Tibial nerve (tissue), 4 donors: ENCODE measurements around the gene EPS8L1. TPM values are rescaled to one million over a fixed set of nuclear protein-coding genes. Genes with fewer than 3 reads are reported as not detected.

Experiments
- DNase-seq, 2 donors: peaks; one replicate each; pipeline ENCODE4 v3.0.0-alpha.2; 2019; ENCODE audit warnings: low spot score in 2 of 2
- H3K27ac ChIP-seq, 4 donors: fragments of 200-600 bp; sonication (generic) in 3 of 4; one replicate each; pipeline ENCODE4 v1.5.1; 2017 to 2019; ENCODE audit warnings: mild to moderate bottlenecking in 1 of 4
- H3K27me3 ChIP-seq, 2 donors: fragments of 200-600 bp; sonication (generic) in 1 of 2; one replicate each; pipeline versions ENCODE4 v1.5.1 to v1.6.0; 2017 to 2019
- H3K36me3 ChIP-seq, 3 donors: fragments of 200-600 bp; sonication (generic); one replicate each; pipeline ENCODE4 v1.5.1; 2018 to 2019
- H3K4me1 ChIP-seq, 4 donors: fragments of 200-600 bp; sonication (generic) in 3 of 4; one replicate each; pipeline ENCODE4 v1.5.1; 2017 to 2019
- H3K4me3 ChIP-seq, 4 donors: fragments of 200-600 bp; sonication (generic) in 3 of 4; one replicate each; pipeline ENCODE4 v1.5.1; 2017 to 2019; ENCODE audit warnings: mild to moderate bottlenecking in 1 of 4, moderate library complexity in 1 of 4
- H3K9me3 ChIP-seq, 4 donors: fragments of 200-600 bp; sonication (generic) in 3 of 4; one replicate each; pipeline ENCODE4 v1.5.1; 2017 to 2019
- CTCF ChIP-seq, 5 experiments: fragments of 200-600 bp in 3 of 5; fragments of 450-650 bp in 2 of 5; sonication (generic) in 3 of 5; IDR thresholded peaks; one replicate each; pipeline ENCODE4 v1.5.1; 2016 to 2019; ENCODE audit warnings: antibody characterized with exemption in 5 of 5, mild to moderate bottlenecking in 3 of 5, moderate library complexity in 2 of 5
- EP300 ChIP-seq, 2 donors: sonication (generic); formaldehyde crosslinking; IDR thresholded peaks; one replicate each; pipeline ENCODE4 v1.6.1; 2017; ENCODE audit warnings: antibody characterized with exemption in 2 of 2, mild to moderate bottlenecking in 1 of 2
- POLR2A ChIP-seq, 2 donors: fragments of 450-650 bp; IDR thresholded peaks; one replicate each; pipeline ENCODE4 v1.6.1; 2017; ENCODE audit warnings: antibody characterized with exemption in 2 of 2, mild to moderate bottlenecking in 2 of 2, moderate library complexity in 2 of 2
- WGBS, 2 donors: methylation state at CpG; one replicate each; pipeline ENCODE4 v1.1.5; 2018; 5-methylcytosine and 5-hydroxymethylcytosine counted together
- total RNA-seq, 4 donors: library from RNA; depleted of rRNA; stranded (reverse); fragments of >200 nt; gene quantifications; one replicate each; pipeline ENCODE4 v1.1.0, GENCODE V29; 2016

The EPS8L1 gene
- total RNA-seq, 4 donors from 2014 or later: 0.44 to 1.2 TPM; not detected in 2

- TF ChIP-seq POLR2A (IDR thresholded peaks at IDR 0.05) (no peak), EP300 (IDR thresholded peaks at IDR 0.05) (no peak), CTCF (IDR thresholded peaks at IDR 0.05) (no peak)
- Histone ChIP-seq H3K27me3 (peaks cover 11 to 88% of the 10 kb centered on the region in 2 donors), H3K4me1 (peaks cover 0 to 63% (median 26%) of the 10 kb centered on the region in 4 donors), H3K27ac (no peak overlapping the region), H3K4me3 (no peak overlapping the region), H3K36me3 (peaks cover 0 to under 1% (median 0%) of the 10 kb centered on the region in 3 donors), H3K9me3 (no peaks in the 10 kb centered on the region)
- WGBS, 2 donors: 61 to 64% methylated on average over 10 of the region's 10 CpGs
- no peak for DNase-seq
Measured at GRCh38 chr19:55084416-55084815, 8.7 kb downstream of the EPS8L1 start.

GRCh38 chr19:55085923-55086715, 10.4 kb downstream of the EPS8L1 start:
- TF ChIP-seq CTCF (IDR thresholded peaks at IDR 0.05) (no peak), POLR2A (IDR thresholded peaks at IDR 0.05) (no peak), EP300 (IDR thresholded peaks at IDR 0.05) (no peak)
- WGBS, 2 donors: 22 to 29% methylated on average over 25 to 33 of the region's 35 CpGs
- Histone ChIP-seq H3K36me3 (peaks cover 0 to 17% (median 3%) of the 10 kb centered on the region in 3 donors), H3K9me3 (no peaks in the 10 kb centered on the region), H3K27ac (no peak overlapping the region), H3K27me3 (peaks cover 11 to 71% of the 10 kb centered on the region in 2 donors), H3K4me3 (peak overlapping the region; percentile 26 to 49 (median 34)), H3K4me1 (peaks cover 0 to 50% (median 22%) of the 10 kb centered on the region in 4 donors)
- DNase-seq: no peak

- Histone ChIP-seq H3K36me3 (peaks cover 0 to 25% (median 11%) of the 10 kb centered on the region in 3 donors), H3K27ac (no peak overlapping the region), H3K27me3 (peaks cover 11 to 63% of the 10 kb centered on the region in 2 donors), H3K9me3 (no peaks in the 10 kb centered on the region), H3K4me1 (peaks cover 0 to 41% (median 18%) of the 10 kb centered on the region in 4 donors), H3K4me3 (peak overlapping the region; percentile 26 to 49 (median 34))
- WGBS, 2 donors: 1% methylated on average over 50 to 59 of the region's 74 CpGs
- DNase-seq: peak; percentile 80 to 87
- TF ChIP-seq EP300 (IDR thresholded peaks at IDR 0.05) (peak in 1 of 2 donors; percentile 48), CTCF (IDR thresholded peaks at IDR 0.05) (peak in 1 of 5 experiments; percentile 7), POLR2A (IDR thresholded peaks at IDR 0.05) (no peak)
Measured at GRCh38 chr19:55086730-55087541, 11.3 kb downstream of the EPS8L1 start.

GRCh38 chr19:55087542-55087901, 11.9 kb downstream of the EPS8L1 start:
- TF ChIP-seq POLR2A (IDR thresholded peaks at IDR 0.05): no peak
- TF ChIP-seq CTCF (IDR thresholded peaks at IDR 0.05): no peak
- Histone ChIP-seq H3K27ac (no peak overlapping the region), H3K4me3 (peak overlapping the region; percentile 26 to 49 (median 34)), H3K9me3 (no peaks in the 10 kb centered on the region), H3K27me3 (peaks cover 9 to 57% of the 10 kb centered on the region in 2 donors), H3K4me1 (peaks cover 0 to 36% (median 13%) of the 10 kb centered on the region in 4 donors), H3K36me3 (peaks cover 0 to 31% (median 16%) of the 10 kb centered on the region in 3 donors)
- WGBS, 2 donors: 13 to 21% methylated on average over 17 of the region's 17 CpGs
- DNase-seq: no peak
